ENCODE data around the gene KRTAP17-1.
"Not testable (repeated sequence)": the region's sequence is repeated elsewhere in the genome, so short reads cannot be mapped to it uniquely, and the experiment has no call there.

KRTAP17-1 gene, protein sequence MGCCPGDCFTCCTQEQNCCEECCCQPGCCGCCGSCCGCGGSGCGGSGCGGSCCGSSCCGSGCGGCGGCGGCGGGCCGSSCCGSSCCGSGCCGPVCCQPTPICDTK

DNA sequence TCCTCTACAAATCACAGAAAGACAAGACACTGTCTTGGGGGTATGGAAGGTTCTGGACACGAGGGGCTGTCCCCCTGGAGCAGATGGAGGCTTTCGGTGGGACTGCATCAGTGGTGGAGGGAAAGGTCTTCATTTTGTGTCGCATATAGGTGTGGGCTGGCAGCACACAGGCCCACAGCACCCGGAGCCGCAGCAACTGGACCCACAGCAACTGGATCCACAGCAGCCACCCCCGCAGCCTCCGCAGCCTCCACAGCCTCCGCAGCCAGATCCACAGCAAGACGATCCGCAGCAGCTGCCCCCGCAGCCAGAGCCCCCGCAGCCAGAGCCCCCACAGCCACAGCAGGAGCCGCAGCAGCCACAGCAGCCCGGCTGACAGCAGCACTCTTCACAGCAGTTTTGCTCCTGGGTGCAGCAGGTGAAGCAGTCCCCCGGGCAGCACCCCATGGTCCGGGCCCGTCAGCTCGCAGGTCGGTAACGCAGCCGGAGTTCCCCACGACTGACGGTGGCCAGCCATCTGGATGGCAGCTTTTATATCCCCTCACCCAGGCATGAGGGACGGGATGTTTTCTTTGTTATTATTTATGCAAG lies at the start of gene KRTAP17-1:
KRTAP17-1 (minus strand) TSS at position 507 of the 591 bp plus-strand sequence; CDS start at position 447, 60 bp downstream.
- no peak for DNase-seq

DNA sequence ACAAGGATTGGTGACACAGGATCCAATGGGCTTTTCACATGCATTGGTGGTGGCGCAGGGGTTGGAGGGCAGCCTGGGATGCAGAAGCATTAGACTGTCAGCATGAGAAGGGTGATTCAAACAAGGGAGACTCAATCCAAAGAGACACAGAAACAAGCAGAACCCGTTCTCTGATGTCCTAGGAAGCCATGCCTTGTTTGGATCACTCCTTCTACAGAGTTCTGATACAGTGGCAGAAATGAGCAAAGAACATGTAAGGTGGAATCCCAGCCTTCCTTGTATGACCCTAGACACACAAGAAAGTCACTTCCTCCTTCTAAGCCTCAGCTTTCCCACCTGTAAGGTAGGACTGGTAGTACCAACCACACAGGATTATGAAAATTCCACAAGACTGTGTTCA lies 48.4 kb upstream of the KRTAP17-1 start:
- DNase-seq, result no peak

DNA sequence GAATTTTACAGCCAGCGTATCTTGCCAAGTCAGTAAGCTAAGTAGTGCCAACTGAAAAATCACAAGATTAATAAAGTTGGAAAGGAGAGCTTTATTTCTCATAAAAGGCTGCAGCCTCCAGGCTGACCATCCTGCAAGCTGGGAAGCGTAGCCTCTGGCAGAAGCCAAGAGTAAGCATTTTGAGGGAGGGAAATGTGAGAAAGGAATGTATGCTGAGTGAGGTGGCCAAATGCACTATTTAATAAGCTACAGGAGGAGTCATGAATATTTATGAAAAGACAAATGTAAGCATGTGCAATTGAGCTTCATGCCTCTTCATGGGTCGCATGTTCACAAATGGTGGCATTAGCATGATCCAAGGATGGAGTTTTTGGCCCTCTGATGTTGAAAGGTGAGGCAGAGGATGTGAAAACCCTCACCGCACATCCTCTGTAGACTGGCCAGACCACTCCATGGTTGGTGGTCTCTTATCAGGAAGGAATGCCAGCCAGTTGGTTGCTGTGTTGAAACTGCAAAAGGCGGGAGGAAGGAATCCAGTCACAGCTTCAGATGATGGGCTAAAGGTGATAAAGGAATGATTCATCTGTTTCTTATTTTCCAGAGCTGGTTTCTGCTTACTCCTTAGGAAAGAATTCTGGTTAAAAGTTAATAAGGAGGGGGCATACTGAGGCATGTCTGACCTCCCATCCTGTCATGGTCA lies 44.9 kb upstream of the KRTAP17-1 start:
- DNase-seq, result no peak

DNA sequence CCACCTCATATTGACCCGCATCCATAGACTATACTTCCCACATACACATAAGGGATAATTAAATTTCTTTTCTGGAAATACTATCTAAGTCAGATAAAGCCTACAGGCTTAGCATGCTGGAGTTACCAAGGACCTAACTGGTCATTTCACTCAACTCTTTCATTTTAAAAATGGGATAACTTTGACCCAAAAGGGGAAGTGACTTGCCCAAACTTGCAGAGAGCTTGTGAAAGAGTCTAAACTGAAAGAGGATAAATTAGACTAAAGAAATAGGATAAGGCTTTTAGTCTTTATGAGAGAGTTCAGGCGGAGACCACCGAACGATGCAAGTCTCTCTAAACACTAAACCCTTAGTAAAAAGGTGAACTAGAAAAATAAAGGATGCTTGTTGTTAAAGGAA lies 39.0 kb upstream of the KRTAP17-1 start:
- DNase-seq, result no peak

DNA sequence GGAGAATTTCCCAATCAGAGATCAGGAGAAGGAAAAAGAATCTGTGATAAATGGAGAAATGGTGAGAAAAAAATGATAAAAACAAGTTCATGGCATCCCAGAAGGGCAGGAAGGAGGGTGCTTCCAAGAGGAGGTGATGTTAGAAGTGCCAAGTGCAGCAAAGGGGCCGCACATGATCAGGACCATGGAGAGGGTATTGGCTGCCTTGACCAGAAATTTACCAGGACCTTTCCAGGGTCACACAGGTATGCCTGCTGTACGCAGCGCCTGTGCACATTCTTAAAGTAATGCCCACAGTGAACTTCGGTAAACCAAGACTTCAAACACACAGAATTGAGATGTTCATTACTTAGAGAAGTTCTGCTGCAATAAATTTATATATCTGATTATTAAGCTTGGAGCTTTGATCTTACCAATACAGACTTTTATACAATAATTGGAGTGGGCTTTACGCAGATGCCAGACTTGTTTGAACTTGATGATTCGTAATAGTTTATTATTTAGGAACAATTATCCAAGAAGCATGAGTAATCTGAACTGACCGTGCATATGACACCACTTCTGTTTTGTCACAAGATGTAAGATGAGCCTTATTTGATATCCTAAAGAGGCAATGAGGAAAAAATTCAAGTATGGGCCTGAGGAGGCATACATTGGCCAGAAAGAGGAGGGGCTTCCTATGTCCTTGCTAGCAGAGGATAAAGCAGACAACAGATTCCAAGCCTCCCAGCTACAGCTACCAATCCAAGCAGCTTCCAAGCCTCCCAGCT lies 37.3 kb upstream of the KRTAP17-1 start:
- DNase-seq, result no peak

DNA sequence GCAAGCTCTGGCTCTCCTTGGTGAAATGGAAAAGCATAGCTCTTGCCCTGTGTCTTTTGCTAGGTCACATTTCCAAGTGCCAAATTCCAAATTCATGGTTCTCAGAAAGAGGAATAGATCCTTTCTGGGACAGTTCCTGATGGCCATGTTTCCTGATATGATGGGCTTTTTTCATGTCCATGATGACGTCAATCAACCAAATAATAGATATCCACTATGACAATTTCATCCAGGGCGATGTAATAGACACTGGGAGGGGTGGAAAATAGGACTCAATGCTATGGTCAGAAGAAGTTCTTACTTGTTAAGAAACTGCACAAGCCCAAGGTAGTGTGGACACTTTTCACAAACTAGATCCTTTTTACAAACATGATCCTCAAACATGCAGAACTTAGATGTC lies 35.7 kb upstream of the KRTAP17-1 start:
- DNase-seq, result no peak

DNA sequence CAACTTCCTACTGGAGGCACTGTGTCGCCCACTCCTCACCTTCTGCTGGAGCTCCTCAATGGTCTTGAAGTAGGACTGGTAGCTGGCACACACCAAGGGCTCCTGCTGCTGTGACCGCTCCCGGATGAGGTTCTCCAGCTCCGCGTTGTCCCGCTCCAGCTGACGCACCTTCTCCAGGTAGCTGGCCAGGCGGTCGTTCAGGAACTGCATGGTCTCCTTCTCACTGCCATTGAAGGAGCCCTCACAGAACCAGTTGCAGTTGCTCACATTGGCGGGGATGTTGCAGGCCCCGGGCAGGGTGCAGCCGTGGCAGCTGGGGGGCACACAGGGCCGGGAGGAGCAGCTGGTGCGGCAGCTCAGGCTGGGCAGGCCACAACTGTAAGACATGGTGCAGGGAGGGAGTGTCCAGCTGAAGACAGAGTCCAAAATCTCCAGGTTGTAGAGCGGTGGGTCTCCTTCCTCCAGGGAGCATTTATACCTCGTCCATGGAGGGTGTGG lies 34.9 kb upstream of the KRTAP17-1 start, which contains the start of gene KRT33A:
KRT33A (minus strand) TSS at position 448 of the 498 bp plus-strand sequence; CDS start at position 387, 61 bp downstream.
- DNase-seq, result not testable (repeated sequence)

DNA sequence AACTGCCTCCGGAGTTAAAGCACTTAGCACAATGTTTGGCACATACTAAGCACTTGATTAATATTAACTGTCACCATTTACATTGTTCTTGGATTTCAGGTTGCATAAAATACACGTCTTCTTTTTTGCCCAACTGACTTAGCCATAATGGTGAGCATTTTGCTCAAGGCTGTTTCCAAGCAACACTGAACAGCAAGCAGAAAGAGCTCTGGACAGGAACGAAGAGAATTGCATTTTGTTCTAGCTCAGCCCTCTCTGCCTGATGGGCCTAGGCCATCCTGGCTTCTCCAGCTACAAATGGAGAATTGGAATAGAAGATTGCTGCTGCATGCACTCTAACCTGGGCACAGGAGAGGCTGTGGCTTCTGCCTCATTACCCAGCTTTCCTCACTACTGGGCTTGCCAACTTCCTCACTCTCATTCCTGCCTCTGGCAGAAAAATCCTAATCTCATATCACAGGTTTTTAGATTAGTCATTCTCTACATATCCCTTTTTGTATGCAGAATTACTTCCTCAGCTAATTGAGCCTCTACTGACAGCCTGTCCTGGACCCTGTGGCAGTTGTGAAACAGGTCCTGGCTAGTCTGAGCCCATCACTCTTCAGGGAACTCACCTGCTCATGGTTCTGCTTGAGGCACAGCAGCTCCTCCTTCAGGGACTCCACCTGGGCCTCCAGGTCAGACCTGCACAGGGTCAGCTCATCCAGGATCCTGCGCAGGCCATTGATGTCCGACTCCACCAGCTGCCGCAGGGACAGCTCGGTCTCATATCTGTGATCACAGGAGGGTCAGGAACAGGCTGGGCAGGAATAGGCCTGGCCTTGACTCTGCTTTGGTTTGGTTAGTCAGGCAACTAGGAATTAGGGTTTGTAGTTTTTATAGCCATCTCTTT lies 32.6 kb upstream of the KRTAP17-1 start:
- no peak for DNase-seq

DNA sequence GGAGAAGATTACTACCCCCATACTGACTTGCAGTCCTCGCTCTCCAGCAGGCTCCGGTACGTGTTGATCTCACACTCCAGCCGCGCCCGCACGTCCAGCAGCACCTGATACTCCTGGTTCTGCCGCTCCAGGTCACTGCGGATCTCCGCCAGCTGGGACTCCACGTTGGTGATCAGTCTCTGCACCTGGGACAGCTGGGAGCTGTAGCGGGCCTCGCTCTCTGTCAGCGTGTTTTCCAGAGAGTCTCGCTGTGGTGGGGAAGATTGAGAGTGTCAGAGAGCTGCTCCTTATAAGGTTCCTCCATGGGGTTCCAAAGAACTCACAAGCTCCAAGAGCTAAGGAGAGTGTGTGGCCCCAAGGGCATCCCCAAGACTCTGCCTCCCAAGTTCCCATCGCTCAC lies 30.9 kb upstream of the KRTAP17-1 start:
- DNase-seq, result not testable (repeated sequence)

DNA sequence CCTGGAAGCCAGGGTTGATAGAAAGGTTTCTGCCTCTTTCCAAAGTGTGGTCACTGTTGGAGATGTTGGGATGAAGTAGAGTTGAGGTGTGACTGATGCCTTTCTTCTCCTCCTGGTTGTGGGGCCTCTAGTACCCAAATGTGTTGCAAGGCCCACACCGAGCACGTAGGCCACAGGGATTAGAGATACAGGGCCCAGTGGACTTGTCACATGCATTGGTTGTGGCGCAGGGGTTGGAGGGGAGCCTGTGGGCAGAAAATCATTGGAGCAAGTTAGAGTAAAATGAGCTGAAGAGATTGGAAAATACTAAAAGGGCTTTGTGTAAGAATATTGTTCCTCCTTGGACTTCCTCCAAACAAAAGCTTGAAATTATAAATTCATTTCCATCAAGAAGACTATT lies 30.5 kb upstream of the KRTAP17-1 start:
- no peak for DNase-seq

DNA sequence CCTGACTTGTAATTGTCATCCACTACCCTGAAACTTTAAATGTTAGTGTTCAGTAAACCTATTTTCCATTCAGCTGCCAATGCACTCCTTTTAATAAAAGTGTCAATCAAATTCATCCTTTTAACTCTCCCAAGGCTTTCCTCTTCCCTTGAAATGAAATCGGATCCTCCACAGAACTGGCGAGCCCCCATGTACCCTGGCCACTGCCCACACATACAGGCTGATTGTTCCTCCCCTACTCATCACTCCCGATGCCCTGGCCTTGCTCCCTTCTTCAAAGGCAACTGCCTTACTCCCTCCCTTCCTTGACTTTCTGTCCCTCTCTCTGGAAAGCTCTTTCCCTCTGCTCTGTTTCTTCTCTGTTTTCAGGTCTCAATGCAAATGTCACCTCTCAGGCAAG lies 27.5 kb upstream of the KRTAP17-1 start:
- DNase-seq, result no peak

DNA sequence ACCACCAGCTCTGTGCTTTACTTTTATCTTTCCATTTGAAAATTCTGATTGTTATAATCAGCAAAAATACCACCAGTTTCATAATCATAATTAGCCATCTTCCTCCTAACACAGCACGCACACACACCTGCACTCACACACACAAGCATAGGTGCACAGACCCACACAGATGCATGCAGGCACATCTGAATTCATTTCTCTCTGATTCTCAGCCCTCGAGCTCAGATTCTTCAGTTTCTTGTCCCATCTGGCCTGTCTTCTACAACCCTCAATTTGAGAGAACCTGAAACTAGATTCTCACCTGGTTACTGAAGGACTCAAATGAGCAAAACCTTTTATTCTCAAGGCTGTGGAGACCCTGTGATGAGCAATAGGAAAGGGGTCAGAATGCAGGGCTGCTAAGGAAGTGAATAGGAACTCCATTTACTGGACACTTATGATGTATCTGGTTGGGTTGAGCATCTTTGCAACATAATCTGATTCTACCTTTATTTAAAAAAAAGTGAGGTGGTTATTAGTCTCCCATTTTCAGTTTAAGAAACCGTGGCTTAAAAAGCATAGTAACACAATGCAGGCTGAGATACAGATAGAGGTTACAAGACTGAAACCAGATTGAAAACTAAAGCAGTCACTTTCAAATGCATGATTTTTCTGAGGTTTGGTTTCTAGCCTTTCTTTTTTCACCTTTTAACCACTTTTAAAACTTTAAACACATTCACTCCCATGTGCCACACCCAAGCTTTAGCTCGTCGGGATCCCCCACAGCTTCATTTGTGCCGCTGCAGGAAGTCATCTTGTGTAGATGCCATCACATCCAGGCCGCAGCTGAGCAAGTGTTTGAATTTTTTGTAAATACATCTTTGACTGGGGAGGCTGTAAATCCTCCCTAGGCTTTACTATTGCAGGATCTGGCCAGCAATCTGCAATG lies 25.7 kb upstream of the KRTAP17-1 start:
- DNase-seq, result no peak

DNA sequence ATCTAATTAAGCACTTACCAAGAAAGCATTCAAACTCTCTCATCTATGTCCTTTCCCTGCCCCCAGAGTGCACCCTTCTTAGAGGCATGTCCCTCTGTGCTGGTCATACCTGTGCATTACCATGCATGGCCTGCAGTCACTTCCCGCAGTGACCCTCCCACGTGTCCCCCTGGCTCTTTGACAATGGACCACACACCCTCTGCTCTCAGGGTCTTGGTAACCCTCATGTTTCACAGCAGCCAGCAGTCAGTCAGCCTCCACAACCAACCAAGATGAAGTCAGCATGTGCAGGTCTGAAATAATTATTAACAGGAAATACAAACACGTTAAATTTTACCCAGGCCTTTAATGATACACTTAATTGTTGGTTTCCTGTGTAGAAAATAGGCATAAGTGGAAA lies 25.0 kb upstream of the KRTAP17-1 start:
- no peak for DNase-seq

DNA sequence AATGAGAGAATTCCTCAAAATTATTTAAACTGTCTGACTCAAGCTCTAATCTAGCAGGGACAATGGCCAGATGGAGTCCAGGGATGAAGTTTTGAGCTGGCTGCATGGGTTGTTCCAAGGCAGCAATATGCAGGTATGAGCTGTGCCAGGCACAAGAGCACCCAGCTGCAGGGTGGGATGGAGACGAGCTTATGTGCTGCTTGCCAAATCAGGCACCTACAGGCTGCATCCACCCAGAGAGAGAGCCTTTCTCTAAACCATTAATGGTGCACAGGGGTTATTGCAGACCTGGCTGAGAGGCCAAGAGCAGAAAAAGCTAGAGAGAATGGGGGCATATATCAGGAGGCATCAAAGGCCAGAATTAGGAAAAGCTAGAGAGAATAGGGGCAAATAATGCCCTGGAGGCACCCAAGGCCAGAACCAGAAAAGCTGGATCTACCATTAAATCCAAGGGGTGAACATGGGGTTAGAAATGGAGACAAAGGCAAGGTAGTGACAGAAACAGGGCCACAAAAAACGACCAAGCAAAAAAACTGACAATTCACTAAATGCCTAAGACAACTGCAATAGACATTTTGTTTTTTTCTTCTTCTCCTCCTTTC lies 24.2 kb upstream of the KRTAP17-1 start:
- no peak for DNase-seq

DNA sequence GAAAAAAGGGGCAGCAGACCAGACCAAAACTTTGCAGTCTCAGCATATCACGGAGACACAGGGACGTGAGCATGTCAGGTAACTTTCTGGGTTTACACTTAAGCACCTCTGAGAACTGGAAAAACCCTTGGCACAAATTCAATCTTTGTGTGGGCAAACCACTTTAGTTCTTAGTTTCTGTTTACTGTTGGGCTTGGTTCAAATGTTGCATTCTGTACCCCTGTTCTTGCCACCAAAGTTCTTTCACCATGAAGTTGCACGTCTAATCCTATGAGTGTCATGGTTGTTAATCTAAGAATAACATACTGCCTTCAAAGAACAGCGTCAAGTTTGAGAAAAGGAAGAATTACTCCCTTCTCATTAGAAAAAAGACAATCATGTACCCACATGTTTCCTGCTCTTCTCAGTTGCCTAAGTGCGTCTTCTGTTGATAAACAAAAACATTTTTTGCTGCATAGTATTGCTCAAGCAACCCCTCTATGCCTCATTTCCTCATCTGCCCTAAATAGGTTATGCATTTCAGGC lies 23.5 kb upstream of the KRTAP17-1 start:
- DNase-seq, result no peak

DNA sequence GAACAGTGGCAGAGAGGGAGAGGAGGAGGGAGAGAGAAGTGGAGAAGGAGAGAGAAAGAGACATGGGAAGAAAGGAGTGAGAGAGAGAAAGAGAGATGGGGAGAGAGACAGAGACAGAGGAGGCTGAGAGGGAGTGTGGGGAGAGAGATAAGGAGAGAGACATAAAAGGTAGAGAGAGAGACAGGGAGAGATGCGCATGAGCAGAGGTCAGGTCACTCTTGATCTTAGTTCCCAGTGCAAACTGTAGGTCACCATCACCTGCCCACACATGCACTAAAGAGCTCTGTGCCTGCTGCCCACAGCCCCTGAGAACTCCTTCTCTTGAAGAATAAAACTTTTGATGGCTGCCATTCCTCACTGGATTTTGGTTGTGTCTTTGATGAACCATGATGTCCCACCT lies 20.2 kb upstream of the KRTAP17-1 start:
- no peak for DNase-seq

DNA sequence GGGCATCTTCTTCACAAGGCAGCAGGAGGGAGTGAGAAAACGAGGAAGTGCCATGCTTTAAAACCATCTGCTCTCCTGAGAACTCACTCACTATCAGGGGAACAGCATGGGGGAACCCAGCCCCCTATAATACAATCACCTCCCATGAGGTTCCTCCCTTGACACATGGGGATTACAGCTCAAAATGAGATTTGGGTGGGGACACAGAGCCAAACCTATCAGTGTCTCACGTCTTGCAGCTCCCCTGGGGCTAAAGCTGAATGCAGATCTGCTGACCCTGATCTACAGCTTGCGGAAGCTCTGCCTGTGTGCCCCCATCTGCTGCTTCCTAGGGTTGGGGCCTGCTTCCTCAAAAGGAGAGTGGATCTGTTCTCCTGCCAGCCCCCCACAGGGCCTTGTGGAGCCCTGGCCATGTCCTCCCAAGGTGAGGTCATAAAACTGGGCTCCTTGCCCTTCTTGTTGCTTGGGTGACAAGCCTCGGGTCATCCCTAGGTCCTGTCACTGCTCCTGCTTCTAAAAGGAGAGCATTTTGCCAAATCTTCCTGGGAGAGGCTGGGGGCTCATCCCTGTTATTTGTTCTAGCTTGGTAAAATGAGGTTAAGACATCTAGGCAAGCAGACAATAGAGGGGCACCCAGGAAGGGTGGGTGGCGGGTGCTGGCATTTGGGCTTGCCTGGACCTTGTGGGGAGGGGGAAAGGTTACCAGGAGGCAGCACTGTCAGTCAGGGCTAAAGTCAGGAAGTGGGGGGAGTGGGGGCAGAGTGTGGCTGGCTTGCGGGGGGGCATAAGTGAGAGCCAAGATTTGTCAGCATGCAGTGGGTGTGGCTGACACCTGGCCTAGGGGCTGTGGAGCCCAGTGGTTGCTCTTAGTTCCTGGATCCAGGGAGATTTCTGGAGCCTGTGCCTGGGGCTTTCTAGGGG lies 19.1 kb upstream of the KRTAP17-1 start:
- DNase-seq, result no peak

DNA sequence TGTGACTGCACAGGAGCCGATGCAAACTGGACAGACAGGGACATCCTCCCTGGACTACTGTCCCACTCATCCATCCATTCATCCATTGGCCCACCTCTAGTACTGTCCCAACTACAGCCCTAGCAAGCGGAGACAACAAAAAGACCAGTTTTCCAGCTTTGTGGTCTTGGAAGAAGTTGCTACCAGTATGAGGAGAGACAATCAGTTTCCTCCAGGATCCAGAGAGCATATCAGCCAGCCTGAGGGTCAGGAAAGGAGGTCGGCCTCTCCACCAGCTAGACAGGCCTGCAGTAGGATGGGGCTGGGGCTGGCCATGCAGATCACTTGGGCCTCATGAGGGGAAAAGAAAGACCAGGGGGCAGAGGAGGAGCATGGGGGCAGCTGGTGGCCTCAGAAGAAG lies 18.3 kb upstream of the KRTAP17-1 start:
- DNase-seq, result no peak

DNA sequence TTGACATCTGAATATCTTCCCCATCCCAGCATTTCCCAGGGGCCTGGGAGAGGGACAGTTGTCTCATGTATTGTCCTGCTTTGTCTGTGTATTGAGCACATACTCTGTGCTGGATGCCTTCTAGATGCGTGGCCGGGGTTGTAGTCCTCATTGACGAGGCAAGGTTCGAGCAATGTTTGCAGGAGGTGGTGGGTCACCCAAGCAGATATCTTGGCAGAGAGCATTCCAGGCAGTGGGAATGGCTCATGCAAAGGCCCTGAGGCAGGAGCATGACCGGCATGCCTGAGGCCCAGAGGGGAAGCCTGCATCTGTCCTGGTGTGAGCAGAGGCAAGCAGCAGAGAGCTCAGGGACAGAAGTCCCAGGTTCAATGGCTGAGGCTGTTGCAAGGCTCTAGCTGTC lies 17.6 kb upstream of the KRTAP17-1 start:
- DNase-seq, result no peak

Measured in NCI-H510A (cell line).